VCaP (cell line): ENCODE measurements around the gene TPCN2.
"Not testable (repeated sequence)": the region's sequence is repeated elsewhere in the genome, so short reads cannot be mapped to it uniquely, and the experiment has no call there.

Source experiments
- H3K27ac ChIP-seq: fragments of 450-650 bp; 2 replicates; pipeline ENCODE4 v1.5.1; 2017
- TF ChIP-seq, protein P1 (sequence below): fragments of 450-650 bp; conservative IDR thresholded peaks from 2 replicates; pipeline ENCODE4 v1.5.1; 2017; ENCODE audit warnings: mild to moderate bottlenecking, moderate library complexity

Gene TPCN2

DNA sequence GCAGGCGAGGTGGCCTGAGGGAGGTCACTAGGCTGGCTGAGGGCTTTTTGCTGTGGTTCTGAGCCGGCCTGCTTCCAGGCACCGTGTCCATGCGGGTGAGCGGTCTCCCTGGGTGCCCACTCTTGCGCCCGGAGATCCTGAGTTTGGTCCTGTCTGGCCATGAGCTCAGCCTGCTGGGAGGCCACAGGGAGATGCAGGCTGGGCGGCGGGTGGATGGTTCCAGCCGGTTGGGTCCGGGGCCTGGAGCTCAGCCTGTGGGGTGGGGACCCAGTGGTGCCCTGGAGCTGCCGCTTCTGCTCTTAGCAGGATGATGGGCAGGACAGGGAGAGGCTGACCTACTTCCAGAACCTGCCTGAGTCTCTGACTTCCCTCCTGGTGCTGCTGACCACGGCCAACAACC lies 18.5 kb downstream of the TPCN2 start:
- TF ChIP-seq, protein P1, sequence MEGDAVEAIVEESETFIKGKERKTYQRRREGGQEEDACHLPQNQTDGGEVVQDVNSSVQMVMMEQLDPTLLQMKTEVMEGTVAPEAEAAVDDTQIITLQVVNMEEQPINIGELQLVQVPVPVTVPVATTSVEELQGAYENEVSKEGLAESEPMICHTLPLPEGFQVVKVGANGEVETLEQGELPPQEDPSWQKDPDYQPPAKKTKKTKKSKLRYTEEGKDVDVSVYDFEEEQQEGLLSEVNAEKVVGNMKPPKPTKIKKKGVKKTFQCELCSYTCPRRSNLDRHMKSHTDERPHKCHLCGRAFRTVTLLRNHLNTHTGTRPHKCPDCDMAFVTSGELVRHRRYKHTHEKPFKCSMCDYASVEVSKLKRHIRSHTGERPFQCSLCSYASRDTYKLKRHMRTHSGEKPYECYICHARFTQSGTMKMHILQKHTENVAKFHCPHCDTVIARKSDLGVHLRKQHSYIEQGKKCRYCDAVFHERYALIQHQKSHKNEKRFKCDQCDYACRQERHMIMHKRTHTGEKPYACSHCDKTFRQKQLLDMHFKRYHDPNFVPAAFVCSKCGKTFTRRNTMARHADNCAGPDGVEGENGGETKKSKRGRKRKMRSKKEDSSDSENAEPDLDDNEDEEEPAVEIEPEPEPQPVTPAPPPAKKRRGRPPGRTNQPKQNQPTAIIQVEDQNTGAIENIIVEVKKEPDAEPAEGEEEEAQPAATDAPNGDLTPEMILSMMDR = no peak
- no peak overlapping the region for H3K27ac ChIP-seq

DNA sequence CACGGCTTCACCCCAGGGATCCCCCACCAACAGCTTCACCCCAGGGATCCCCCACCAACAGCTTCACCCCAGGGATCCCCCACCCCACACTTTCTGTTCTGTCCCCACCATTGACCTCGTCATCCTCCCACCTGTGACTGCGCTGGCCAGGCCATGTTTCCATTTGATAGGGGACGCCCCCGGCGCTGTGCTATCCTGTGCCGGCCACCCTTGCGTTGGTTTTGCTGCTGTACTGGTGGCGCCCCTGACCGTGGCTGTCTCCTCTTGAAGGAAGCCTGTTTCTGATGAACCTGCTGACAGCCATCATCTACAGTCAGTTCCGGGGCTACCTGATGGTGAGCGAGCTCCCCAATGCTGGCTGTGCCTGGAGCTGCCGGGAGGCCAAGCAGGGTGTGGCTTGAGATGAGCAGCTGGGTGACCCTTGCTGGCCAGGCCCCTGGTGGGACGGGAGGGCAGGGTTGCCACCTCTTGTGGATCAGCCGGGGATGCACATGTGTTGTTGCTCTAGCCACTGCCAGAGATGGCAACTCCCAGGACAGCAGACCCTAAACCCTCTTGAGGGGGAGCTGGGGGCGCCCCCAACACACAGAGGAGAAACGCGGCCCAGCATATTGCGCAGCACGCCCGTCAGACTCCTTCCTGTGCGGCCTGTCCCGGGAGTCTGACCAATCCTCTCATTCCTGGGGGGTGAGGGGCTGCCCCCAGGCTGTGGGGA lies 22.5 kb downstream of the TPCN2 start:
- no peak overlapping the region for H3K27ac ChIP-seq
- TF ChIP-seq, protein P1 = no peak

DNA sequence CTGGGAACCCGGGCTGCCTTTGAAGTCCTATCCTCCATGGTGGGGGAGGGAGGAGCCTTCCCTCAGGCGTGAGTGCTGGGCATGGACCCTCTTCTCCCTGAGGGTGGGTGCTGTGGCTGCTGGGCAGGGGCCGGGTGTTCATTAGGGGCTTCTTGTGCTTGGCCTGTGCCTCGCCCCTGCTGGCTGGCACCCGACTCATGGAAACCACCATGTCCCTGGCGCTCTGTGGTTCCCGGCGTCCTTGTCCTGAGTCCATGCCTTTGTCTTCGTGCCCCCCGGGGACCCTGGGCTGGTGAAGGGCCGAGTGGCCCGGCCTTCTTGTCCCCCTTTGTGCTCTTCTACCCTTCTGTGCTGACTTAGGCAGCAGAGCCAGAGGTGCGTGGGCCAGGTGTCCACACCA lies 23.2 kb downstream of the TPCN2 start:
- TF ChIP-seq, protein P1 = no peak

DNA sequence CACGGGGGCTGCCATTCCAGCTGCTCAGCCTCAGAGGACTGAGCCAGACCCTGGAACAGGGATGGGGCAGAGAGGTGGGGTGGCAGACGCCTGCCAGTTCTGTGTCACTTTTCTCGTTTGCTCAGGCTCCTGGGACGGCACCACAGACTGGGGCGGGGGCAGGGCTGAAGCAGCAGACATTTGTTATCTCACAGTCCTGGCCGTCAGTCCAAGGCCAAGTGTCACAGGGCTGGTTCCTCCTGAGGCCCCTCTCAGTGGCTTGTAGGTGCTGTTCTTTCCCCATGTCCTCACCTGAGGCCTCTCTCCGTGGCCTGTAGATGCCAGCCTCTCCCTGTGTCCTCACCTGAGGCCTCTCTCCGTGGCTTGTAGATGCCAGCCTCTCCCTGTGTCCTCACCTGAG lies 24.7 kb downstream of the TPCN2 start:
- TF ChIP-seq, protein P1 = no peak
- no peak overlapping the region for H3K27ac ChIP-seq

More for the DNA sequence above, 23.2 kb downstream of the TPCN2 start:
- H3K27ac ChIP-seq = no peak overlapping the region

DNA sequence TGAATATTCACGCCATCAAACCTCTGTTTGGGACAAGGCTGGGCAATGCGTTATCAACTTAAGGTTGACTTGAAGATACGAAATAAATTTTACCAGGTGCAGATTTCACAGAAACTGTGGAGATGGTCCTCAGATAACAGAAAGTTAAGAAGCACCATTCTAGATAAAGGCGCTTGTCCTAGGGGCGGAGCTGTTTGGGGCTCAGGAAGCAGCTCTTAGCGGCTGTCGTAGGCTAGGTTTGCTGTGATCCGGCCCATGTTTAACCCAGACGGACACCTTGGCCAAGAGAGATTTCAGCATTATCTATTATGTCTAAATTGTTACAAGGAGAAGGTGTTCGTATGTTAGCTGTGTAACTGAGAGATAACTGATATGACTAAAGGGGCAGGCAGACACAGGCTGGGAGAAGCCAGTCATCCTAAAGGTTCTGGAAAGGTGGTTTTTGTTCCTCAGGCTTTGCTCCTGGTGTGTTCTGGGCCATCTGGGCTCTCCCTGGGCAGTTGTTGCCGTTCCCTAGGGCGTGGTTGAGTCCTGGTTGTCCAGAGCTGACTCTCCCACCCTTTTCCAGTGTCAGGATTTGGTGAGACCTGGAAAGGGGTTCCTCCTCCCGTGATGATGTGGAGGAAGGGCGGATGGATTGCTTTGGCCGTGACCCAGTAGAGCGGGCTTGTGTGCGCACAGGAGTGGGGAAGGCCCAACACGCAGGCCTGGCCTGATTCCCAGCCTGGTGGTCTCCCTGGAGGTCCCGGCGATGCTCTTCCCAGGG lies 25.8 kb downstream of the TPCN2 start:
- TF ChIP-seq, protein P1 = no peak
- no peak overlapping the region for H3K27ac ChIP-seq

DNA sequence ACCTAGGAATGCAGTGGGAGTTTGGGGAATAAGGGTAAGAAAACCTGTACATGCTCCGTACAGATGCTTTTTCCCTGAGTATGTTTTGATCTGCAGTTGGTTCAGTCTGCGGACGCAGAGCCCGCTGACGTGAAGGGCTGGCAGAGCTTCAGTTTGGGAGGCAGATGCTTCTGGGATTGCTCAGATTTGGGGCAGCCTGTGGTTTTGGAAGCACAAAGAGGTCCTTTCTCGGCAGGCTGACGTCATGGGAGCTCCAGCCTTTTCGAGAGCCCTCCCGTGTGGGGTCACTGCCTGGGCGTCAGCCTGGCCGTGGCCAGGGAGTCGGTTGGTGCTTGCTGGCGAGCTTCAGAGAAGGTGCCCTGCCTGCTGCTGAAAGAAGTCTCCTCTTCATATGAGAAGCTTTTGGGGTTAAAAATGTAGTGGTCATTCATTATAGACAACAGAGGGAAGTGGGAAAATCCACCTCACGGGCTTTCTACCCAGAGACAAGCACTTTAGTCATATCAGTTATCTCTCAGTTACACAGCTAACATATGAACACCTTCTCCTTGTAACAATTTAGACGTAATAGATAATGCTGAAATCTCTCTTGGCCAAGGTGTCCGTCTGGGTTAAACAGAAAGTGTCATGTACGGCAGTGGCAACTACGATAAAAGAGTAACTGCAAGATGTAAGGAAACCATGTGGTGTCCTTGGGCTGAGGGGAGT lies 26.8 kb downstream of the TPCN2 start:
- TF ChIP-seq, protein P1 = no peak
- H3K27ac ChIP-seq = no peak overlapping the region

DNA sequence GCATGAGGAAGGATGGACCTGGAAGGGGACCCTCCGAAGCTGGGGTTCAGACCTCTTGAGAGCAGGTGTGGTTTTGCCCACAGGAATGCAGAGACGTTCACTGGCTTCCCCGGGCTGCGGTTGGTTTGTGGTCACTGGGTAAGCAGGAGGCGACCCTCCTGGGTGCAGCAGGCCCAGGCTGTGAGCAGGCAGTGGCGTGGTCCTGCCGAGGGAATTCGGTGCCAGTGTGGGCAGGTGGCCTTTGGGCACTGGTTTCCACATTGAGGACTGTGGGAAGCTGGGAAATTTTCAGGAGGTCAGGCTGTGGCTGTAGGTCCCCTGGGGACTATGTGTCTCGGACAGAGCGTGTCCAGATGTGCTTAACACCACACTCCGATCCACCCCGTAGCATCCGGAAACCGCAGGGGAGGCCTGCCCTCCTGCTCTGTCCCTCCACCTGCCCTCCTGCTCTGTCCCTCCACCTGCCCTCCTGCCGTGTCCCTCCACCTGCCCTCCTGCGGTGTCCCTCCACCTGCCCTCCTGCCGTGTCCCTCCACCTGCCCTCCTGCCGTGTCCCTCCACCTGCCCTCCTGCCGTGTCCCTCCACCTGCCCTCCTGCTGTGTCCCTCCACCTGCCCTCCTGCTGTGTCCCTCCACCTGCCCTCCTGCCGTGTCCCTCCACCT lies 27.5 kb downstream of the TPCN2 start:
- H3K27ac ChIP-seq = no peak overlapping the region

GRCh38 chr11:69076977-69077376 lies 28.2 kb downstream of the TPCN2 start:
- H3K27ac ChIP-seq = not testable (repeated sequence)

More for the DNA sequence above, 27.5 kb downstream of the TPCN2 start:
- TF ChIP-seq, protein P1 = no peak
